A673 (cell line): ENCODE results near the gene FAXDC2.

ENCODE experiments used
- CTCF ChIP-seq: fragments of 300-800, 200-600 bp; sonication (generic); conservative IDR thresholded peaks from 2 replicates; pipeline ENCODE4 v1.5.1; 2017; ENCODE audit warnings: low read depth, mild to moderate bottlenecking, antibody characterized with exemption, low read length, moderate library complexity, mixed read lengths
- EZH2 ChIP-seq: fragments of 200-600 bp; sonication (generic); IDR thresholded peaks from 2 replicates; pipeline ENCODE4 v1.6.1; 2017; ENCODE audit warnings: borderline replicate concordance, low read depth, mild to moderate bottlenecking, mixed read lengths, antibody characterized with exemption, low read length; ENCODE audit not compliant: poor library complexity, severe bottlenecking

GRCh38 chr5:154800582-154800981, 49.8 kb downstream of the FAXDC2 start:
- TF ChIP-seq CTCF (no peak), EZH2 (no peak)
